GM19240 (cell line): Measurements from ENCODE around the gene ACTL6B.
"Not testable (repeated sequence)": the region's sequence is repeated elsewhere in the genome, so short reads cannot be mapped to it uniquely, and the experiment has no call there.

ENCODE experiments used
- DNase-seq: peaks from one replicate; pipeline ENCODE4 v3.0.0; 2011; ENCODE audit warnings: low spot score; ENCODE audit not compliant: insufficient read length

The ACTL6B gene

DNA sequence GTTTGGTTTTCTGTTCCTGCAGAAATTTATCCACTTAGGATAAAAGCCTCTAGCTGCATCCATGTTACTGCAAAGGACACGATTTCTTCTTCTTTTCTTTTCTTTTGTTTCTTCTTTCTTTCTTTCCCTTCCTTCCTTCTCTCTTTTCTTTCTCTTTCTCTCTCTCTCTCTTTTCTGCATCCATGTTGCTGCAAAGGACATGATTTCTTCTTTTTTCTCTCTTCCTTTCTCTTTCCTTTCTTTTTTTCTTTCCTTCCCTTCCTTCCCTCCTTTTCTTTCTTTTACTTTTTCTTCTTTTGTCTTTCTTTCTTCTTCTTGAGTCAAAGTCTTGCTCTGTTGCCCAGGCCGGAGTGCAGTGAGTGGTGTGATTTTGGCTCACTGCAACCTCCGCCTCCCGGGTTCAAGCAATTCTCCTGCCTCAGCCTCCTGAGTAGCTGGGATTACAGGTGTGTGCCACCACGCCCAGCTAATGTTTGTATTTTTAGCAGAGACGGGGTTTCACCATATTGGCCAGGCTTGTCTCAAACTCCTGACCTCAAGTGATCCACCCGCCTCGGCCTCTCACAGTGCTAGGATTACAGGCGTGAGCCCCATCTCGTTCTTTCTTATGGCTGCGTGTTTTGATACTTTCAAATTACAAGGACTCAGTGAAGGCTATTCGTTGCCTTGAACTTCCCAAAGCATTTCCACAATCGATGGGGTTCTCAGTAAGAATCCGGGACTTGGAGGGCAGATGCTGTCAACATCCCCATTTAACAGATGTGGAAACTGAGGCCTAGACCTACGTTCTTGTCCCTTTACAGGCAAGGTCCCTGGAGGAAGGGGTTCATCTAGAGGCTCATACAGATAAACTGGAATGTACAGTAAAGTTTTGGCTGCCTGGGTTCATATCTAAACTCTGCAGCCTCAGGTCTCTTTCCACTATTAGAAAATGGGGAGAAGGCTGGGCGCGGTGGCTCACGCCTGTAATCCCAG is 15.4 kb upstream of the ACTL6B start:
- DNase-seq, result no peak

DNA sequence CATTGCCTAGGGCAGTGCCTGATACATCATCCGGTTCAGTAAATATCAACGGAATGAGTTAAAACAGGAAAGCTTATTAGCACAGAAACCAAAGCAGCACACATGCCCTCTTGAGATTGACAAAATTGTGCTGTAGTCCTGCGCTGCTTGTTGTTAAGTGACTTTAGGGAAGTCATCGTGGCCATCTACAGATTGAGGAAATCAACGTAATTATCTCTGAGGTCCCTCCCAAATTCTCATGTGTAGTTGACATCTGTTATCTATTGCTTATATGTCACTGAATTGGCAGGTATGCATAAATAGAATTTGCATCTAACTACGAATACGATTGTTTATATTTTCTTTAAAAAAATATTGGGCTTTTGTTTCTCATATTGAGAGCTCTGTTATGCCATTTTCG is 13.8 kb upstream of the ACTL6B start:
- no peak for DNase-seq

DNA sequence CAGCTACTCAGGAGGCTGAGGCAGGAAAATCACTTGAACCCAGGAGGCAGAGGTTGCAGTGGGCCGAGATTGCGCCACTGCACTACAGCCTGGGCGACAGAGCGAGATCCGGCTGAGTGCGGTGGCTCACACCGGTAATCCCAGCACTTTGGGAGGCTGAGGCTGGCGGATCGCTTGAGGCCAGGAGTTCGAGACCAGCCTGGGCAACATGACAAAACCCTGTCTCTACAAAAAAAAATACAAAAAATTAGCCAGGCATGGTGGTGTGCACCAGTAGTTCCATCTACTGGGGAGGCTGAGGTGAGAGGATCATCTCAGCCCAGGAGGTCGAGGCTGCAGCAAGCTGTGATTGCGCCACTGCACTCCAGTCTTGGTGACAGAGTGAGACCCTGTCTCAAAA is 12.9 kb upstream of the ACTL6B start:
- not testable (repeated sequence) for DNase-seq

- DNase-seq, result no peak
These were observed 11.8 kb upstream of the ACTL6B start for GRCh38 chr7:100668069-100668449.

DNA sequence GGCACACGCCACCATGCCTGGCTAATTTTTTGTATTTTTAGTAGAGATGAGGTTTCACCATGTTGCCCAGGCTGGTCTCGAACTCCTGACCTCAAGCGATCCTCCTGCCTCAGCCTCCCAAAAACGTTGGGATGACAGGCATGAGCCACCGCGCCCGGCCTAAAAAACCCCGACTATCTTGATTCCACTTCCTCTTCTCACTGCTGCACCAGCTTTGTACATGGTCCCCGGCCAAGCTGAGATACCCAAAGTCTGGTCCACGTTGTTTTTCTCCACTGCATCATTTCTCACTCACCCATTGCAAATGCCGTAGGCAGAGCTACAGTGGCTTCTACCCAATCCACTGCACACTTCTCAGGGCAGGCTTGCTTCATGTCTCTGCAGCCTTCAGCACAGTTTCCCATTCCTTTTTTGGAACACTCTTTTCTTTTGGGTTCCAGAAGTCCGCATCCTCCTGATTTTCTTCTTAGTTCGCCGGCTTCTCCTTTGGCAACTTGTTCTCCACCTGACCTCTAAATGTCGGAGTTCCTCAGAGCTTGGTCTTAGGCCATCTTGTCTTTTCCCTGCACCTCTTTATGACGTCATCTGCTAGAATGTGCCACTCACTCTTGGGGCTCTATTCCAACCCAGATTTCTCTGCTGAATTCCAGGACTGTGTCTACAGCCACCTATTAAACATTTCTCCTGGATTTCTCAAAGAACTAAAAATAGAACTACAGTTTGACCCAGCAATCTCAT is 11.3 kb upstream of the ACTL6B start:
- no peak for DNase-seq

DNA sequence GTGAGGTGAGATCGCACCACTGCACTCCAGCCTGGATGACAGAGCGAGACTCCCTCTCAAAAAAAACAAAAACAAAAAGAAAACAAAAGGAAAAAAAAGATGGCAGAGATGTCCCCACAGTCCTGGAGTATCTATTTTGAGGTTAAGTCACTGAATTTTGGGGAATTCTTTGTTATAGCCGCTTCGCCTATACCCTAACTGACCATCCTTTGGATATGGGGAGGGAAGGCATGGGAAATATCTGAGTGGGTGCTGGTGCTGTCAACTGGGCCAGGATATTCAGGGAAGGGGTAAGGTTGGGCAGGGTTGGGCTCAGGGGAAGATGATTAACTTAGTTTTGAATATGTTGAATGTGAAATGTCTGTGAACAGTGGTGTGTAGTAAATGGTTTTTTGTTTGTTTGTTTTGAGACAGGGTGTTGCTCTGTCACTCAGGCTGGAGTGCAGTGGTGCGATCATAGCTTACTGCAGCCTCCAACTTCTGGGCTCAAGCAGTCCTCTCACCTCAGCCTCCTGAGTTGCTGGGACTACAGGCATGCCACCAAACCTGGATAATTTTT is 9.0 kb upstream of the ACTL6B start:
- DNase-seq, result no peak

DNA sequence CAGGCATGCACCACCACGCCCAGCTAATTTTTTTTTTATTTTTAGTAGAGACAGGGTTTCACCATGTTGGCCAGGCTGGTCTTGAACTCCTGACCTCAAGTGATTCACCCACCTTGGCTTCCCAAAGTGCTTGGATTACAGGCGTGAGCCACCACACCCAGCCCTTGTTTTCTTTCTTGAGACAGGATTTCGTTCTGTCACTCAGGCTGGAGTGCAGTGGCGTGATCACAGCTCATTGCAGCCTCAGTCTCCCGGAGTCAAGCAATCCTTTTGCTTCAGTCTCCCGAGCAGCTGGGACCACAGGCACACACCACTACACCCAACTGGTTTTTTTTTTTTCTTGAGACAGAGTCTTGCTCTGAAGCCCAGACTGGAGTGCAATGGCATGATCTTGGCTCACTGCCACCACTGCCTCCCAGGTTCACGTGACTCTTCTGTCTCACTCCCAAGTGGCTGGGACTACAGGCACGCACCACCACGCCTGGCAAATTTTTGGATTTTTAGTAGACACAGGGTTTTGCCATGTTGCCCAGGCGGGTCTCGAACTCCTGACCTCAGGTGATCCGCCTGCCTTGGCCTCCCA is 6.0 kb upstream of the ACTL6B start:
- not testable (repeated sequence) for DNase-seq

GRCh38 chr7:100654908-100655831 is 1.1 kb downstream of the ACTL6B start:
- no peak for DNase-seq

GRCh38 chr7:100649826-100650565 is 6.3 kb downstream of the ACTL6B start:
- DNase-seq, result no peak

DNA sequence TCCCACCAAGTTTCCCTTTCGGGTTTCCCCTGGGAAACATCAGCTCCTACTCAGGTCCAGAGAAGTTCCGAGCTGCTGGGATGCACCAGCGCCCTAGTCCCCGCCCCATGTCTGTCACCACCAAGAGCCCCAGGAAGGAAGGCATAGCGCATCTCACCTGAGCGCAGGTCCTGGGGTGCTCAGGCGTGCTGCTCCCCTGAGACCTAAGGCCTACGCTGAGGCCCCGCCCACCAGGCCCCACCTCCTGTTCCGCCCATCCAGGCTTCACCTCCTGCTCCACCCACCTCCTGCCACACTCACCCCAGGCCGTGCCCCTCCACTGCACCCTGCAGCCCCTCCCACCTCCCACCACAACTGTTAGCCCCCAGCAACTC is 13.7 kb downstream of the ACTL6B start:
- DNase-seq, result peak; percentile 69

- DNase-seq, result no peak
These were observed 14.3 kb downstream of the ACTL6B start for GRCh38 chr7:100641860-100642533.

- no peak for DNase-seq
These were observed 14.8 kb downstream of the ACTL6B start, which contains the start of gene TFR2 for GRCh38 chr7:100641463-100641859. Gene TFR2, minus strand, starts transcription at chr7:100641552. Its CDS starts 43 bp downstream, at chr7:100641509.

DNA sequence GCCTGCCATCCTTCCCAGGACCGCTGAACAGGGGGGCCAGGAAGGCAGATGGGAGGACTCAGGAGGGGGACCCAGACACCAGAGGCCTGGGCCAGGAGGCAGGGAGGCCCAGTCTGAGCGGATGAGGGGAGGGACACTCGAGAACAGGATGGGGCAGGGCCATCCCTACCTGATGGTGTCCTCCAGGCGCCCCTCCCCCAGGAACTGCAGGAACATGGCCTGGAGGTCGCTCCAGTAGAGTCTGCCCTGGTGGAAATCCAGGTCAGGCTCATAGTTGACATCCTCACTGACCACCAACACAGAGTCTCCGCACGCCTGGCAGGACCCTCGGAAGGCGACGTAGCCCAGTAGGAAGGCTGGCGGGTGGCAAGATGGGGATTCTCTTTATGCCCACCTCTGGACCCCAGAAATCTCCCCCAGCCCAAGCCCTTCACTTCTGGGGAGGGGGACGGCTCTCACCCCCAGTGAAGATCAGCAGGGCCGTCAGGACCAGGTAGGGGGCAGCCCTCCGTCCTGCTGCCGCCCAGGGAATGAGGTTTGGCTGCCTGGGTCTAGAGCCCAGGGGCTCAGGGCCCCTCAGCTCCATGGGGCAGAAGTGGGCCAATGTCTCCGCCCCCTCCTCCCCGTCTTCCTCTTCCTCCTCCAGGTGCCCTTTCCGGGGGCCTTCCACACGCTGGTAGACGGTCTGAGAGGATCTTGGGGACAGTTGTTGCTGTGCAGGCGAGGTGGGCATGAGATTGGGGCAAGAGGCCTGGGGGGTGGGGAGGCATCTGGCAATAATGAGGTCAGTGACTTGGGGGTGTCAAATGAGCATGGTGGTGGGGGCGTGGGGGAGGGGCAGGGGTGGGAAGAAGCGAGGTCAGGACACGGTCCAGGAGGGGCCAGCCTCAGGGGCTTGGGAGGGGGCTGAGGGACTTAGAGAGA is 15.5 kb downstream of the ACTL6B start:
- no peak for DNase-seq

DNA sequence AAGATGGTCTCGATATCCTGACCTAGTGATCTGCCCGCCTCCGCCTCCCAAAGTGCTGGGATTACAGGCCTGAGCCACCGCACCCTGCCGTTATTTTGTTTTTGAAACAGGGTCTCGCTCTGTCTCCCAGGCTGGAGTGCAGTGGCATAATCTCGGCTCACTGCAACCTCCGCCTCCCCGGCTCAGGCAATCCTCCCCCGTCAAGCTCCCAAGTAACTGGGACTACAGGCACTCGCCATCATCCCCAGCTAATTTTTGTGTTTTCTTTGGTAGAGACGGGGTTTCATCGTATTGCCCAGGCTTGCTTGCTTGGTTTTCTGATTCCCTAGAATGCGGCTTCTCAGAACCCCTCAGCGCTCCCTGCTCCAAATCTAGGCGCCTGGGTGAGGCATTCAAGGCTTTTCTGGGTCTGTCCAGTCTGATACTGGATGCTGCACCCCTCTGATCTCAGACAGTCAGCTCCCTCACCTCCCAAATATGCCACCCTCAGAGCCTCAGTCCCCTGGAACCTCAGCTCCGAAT is 16.2 kb downstream of the ACTL6B start:
- DNase-seq, result no peak

- DNase-seq, result no peak
These were observed 23.1 kb downstream of the ACTL6B start for GRCh38 chr7:100632951-100633717.

DNA sequence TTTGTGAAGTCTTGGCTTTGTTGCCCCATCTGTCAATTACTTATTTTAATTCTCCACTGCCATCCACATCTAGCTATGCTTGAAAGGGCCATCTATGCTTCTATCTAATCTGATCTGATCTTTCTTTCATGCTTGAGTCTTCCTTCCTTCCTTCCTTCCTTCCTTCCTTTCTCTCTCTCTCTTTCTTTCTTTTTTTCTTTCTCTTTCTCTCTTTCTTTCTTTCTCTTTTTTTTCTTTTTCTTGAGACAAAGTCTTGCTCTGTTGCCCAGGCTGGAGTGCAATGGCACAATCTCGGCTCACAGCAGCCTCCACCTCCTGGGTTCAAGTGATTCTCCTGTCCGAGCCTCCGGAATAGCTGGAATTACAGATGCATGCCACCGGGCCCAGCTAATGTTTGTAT is 26.2 kb downstream of the ACTL6B start:
- DNase-seq, result no peak

DNA sequence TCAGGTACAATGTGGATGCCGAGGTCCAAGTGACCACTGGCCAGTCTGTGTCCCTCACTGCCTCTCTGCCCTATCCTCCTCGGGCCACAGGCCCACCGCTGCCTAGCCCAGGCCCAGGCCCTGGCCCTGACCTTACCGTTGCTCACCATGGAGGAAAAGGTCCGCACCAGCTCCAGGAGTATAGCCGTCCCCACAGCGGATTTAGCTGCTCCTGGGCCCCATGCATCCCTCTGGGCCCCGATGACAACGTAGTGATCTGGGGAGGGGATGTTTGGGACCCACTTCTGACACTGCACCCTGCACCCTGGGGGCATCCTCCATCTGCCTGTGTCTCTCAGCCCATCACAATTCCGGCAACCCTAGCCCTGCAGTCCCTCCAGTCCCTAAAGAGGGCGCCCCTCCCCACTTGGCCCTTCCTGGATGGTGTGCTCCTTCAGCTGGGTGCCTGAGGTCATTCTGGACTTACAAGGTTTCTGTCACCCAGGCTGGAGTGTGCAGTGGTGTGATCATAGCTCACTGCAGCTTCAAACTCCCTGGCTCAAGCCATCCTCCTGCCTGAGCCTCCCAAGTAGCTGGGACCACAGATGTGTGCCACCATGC is 27.0 kb downstream of the ACTL6B start:
- DNase-seq, result no peak
